GM21619 (cell line): ENCODE results near the gene PPP2R5E.
"Not testable (repeated sequence)": the region's sequence is repeated elsewhere in the genome, so short reads cannot be mapped to it uniquely, and the experiment has no call there.

Experiments
- ATAC-seq: cut with Tn5 transposase; IDR thresholded peaks from one replicate; pipeline ENCODE4 v1.9.1; 2021; ENCODE audit not compliant: unreplicated experiment

PPP2R5E gene

DNA sequence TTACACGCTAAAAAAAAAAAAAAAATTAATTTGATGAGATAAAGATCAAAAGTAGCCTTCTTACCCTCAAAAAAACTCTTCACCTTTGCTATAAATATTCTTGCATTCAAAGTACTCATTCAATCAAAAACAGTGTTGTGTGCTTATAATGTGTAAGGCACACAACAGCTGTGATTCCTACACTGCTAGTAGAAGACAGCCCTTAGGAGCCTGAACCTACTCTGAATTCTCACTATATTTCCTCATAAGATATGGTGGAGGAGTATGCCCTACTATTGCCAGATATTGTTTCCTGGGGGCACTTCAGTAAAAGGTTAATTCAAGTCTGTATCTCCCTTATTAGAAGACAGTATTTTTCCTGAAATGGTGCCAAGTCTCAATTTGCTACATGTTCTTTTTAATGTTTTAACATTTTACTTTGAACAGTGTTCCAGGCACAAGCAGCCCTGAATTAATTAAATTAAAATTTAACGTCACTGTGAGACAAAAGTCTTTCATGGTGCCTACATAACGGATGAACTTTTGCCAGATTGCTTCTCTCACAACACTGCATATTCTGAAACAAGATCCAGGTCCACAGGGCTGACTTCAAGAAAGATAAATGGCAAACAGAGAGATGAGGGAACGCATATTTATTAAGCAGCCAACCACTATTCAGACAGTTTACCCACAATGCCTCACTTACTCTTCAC is 19.3 kb downstream of the PPP2R5E start:
- ATAC-seq, result no peak

DNA sequence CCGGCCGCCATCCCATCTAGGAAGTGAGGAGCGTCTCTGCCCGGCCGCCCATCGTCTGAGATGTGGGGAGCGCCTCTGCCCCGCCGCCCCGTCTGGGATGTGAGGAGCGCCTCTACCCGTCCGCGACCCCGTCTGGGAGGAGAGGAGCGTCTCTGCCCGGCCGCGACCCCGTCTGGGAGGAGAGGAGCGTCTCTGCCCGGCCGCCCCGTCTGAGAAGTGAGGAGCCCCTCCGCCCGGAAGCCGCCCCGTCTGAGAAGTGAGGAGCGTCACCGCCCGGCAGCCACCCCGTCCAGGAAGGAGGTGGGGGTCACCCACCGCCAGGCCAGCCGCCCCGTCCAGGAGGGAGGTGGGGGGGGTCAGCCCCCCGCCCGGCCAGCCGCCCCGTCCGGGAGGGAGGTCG is 20.7 kb downstream of the PPP2R5E start:
- not testable (repeated sequence) for ATAC-seq

- no peak for ATAC-seq
These were observed 25.8 kb downstream of the PPP2R5E start for GRCh38 chr14:63517354-63517753.

DNA sequence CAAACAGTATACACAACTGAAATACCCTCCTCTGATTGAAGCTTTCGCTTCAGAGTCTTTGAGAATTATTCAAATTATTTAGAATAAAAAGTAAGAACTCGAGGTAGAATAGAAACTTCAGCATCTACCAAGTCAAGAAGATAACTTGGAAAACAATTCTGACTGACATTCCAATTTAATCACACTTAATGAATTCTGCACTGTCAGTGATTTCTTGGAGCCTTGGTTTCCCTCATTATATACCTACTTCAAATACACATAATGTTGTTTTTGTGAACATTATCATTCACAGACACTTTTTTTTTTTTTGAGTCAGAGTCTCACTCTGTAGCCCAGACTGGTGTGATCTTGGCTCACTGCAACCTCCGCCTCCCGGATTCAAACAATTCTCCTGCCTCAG is 27.9 kb downstream of the PPP2R5E start:
- no peak for ATAC-seq

GRCh38 chr14:63513756-63514155 is 29.4 kb downstream of the PPP2R5E start:
- no peak for ATAC-seq

DNA sequence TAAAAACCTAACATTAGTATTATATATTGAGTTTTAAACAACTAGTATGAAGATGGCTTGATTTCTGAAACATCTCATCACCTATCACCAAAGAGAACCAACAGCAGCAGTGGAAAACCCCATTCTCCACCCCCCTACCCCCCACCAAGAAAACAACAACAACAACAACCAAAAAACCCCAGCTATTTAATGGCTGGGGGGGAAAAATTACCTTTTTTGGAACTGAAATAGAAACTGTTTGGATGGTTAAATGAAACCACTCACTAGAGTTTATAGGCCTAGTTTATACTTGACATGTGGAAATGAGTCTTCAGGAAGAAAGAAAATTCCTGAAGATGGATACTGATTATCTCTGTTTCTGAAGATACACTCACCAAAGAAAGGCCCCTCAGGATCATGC is 30.3 kb downstream of the PPP2R5E start:
- no peak for ATAC-seq

GRCh38 chr14:63510538-63510937 is 32.6 kb downstream of the PPP2R5E start:
- ATAC-seq, result peak; percentile 89

GRCh38 chr14:63508033-63508432 is 35.1 kb downstream of the PPP2R5E start:
- ATAC-seq, result no peak

GRCh38 chr14:63504648-63505047 is 38.5 kb downstream of the PPP2R5E start:
- ATAC-seq, result no peak

- ATAC-seq, result no peak
These were observed 41.7 kb downstream of the PPP2R5E start for GRCh38 chr14:63501429-63501828.

GRCh38 chr14:63499701-63500250 is 43.4 kb downstream of the PPP2R5E start:
- ATAC-seq, result no peak

- ATAC-seq, result no peak
These were observed 46.3 kb downstream of the PPP2R5E start for GRCh38 chr14:63496837-63497400.

- no peak for ATAC-seq
These were observed 49.9 kb downstream of the PPP2R5E start for GRCh38 chr14:63493246-63493645.

- ATAC-seq, result no peak
These were observed 50.8 kb downstream of the PPP2R5E start for GRCh38 chr14:63492391-63492790.

DNA sequence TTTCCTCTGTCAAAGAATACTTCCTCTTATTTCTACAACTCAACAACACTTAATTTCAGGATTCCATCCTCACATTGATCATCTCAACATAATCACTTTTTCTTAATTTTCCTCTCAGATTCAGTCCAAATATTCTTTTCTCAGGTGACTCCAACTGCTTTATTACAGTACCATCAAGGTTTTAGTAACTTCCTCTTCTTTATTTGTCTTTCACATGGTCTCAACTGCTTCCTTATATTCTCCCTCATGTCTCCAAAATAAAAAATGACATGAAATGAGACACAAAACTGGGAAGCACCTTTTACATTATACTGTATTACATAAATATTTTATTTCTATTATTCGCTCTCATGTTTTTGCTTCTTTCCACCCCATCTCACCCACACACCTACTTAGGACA is 55.5 kb downstream of the PPP2R5E start:
- ATAC-seq, result no peak

GRCh38 chr14:63486738-63487137 is 56.4 kb downstream of the PPP2R5E start:
- ATAC-seq, result no peak

DNA sequence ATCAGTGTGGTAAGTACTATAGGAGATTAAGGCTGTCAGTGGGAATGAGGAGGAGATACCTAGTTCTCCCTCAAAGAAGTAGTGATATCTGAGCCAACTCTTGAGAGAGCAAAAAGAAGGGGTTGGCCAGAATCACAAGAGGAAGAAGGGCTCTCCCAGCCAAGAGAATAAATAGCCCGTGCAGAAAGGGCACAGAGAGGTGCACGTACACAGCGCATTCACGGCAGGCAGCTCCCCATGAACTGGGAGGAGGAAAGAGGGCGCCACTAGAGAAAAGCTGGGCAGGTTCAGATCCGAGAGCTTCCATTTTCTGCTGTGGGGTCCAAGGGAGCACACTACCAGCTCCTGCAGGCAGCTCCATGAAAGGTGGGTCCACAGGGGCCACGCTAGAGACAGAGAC is 59.9 kb downstream of the PPP2R5E start:
- ATAC-seq, result no peak

DNA sequence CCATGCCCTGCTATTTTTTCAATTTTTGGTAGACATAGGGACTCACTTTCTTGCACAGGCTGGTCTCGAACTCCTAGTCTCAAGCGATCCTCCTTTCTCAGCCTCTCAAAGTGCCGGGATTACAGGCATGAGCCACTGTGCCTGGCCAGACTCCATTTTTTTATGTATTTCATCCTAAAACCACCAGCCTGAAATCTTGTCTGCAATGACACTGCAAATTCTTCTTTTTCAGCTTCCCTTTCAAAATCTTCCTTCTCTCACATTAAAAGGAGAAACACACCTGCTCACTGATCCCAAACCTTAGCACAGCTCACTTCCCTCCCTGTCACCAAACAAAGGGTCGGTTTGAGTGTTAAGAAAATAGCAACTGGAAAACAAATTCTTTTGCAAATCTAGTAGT is 62.6 kb downstream of the PPP2R5E start:
- ATAC-seq, result no peak

GRCh38 chr14:63478437-63478852 is 64.7 kb downstream of the PPP2R5E start:
- ATAC-seq, result peak; percentile 45

GRCh38 chr14:63478010-63478409 is 65.2 kb downstream of the PPP2R5E start:
- peak; percentile 80 for ATAC-seq

- no peak for ATAC-seq
These were observed 65.6 kb downstream of the PPP2R5E start for GRCh38 chr14:63477556-63477955.

DNA sequence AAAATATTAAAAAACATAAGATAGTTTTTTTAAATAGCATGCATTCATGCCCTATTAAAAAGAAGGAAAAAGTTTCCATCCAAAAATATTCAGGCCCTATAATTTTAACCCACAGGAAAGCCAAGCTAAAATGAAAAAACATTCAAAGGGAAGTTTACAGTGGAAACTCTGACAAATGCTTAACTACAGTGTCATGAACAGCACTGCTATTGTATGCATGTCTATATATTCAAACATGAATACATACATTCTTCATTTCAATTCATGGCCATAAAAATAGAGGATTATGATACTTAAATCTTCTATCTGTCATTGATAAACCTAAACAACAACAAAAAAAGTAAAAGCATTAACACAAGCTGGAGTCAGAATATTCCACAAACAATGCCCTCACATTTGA is 67.4 kb downstream of the PPP2R5E start:
- ATAC-seq, result no peak

GRCh38 chr14:63474844-63475243 is 68.3 kb downstream of the PPP2R5E start:
- ATAC-seq, result no peak
